Thyroid gland (tissue), 4 donors: ENCODE results near the gene ZNF2. TPM values are rescaled to one million over a fixed set of nuclear protein-coding genes. Genes with fewer than 3 reads are reported as not detected.
"Not testable (repeated sequence)": the region's sequence is repeated elsewhere in the genome, so short reads cannot be mapped to it uniquely, and the experiment has no call there.

Experiments
- DNase-seq, 2 donors: peaks; one replicate each; pipeline ENCODE4 v3.0.0-alpha.2; 2019
- H3K27ac ChIP-seq, 3 donors: fragments of 200-600 bp; sonication (generic); 1 replicate in 2 of 3; 2 replicates in 1 of 3; pipeline ENCODE4 v1.5.1; 2016 to 2019; ENCODE audit warnings: mild to moderate bottlenecking in 1 of 3, moderate library complexity in 1 of 3
- H3K27me3 ChIP-seq: fragments of 200-600 bp; sonication (generic); one replicate; pipeline ENCODE4 v1.5.1; 2019
- H3K36me3 ChIP-seq, 2 donors: fragments of 200-600 bp; sonication (generic); one replicate each; pipeline ENCODE4 v1.5.1; 2016 to 2019
- H3K4me1 ChIP-seq, 2 donors: fragments of 200-600 bp; sonication (generic); one replicate each; pipeline ENCODE4 v1.5.1; 2017 to 2019
- H3K4me3 ChIP-seq, 3 donors: fragments of 200-600 bp; sonication (generic); replicated peaks in 1 of 3; 1 replicate in 2 of 3; 2 replicates in 1 of 3; pipeline ENCODE4 v1.5.1; 2016; ENCODE audit warnings: mild to moderate bottlenecking in 1 of 3
- H3K9me3 ChIP-seq: fragments of 200-600 bp; sonication (generic); one replicate; pipeline ENCODE4 v1.5.1; 2017
- POLR2A ChIP-seq, 2 donors: fragments of 450-650 bp; IDR thresholded peaks; one replicate each; pipeline ENCODE4 v1.6.1; 2017; ENCODE audit warnings: antibody characterized with exemption in 2 of 2, mild to moderate bottlenecking in 2 of 2, moderate library complexity in 1 of 2
- WGBS, 2 donors: methylation state at CpG; one replicate each; pipeline ENCODE4 v1.1.5; 2017; 5-methylcytosine and 5-hydroxymethylcytosine counted together
- intact Hi-C: fragments of 100-400 bp; cut with DNase I; formaldehyde crosslinking; loops from one replicate; pipeline ENCODE4 v1.15.1; 2023
- total RNA-seq, 4 donors: library from RNA; depleted of rRNA; stranded (reverse); fragments of >200 nt; gene quantifications; one replicate each; pipeline ENCODE4 v1.2.3, GENCODE V29; 2016
- TF ChIP-seq, protein P1 (sequence below), 6 experiments: fragments of 200-600 bp in 3 of 6; fragments of 450-650 bp in 3 of 6; sonication (generic) in 3 of 6; IDR thresholded peaks; one replicate each; pipeline ENCODE4 v1.5.1; 2016 to 2019; ENCODE audit warnings: antibody characterized with exemption in 6 of 6, mild to moderate bottlenecking in 2 of 6, inconsistent platforms in 1 of 6, moderate library complexity in 1 of 6

Gene ZNF2
- total RNA-seq, 4 donors from 2014 or later, result 5.0 to 7.5 (median 5.7) TPM

DNA sequence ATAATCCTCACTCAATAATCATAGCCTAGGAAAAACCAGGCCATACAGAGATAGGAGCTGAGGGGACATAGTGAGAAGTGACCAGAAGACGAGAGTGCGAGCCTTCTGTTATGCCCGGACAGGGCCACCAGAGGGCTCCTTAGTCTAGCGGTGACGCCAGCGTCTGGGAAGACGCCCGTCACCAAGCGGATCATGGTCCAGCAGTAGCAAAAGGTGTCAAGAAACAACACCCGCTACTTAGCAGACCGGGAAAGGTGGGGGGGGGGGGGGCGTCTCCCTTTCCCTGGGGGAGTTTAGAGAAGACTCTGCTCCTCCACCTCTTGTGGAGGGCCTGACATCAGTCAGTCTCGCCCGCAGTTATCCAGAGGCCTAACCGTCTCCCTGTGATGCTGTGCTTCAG is 27.3 kb downstream of the ZNF2 start:
- intact Hi-C loops, result not testable (repeated sequence)

DNA sequence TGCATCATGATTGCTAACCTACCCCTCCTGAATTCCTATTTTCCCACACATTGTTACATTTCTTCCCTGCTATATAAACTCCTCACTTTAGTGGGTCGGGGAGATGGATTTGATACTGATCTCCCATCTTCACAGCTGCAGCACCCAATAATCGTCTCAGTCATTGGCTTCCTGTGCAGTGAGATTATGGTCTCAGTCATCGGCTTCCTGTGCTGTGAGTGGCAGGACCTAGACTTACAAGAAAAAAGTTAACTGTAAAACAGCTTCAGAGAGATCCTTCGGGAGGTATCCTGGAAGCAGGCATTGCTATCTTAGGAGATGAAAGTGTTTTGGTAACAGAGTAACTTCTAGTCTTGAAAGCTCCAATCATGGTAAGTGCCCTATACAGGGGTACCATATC is 38.3 kb downstream of the ZNF2 start:
- intact Hi-C loops, result no loop called here
- no peak overlapping the region for H3K4me3 ChIP-seq
- no peaks in the 10 kb centered on the region for H3K9me3 ChIP-seq
- no peaks in the 10 kb centered on the region for H3K36me3 ChIP-seq
- H3K27ac ChIP-seq, result no peak overlapping the region
- peaks cover 0 to 13% of the 10 kb centered on the region in 2 donors for H3K4me1 ChIP-seq
- TF ChIP-seq, protein P1, sequence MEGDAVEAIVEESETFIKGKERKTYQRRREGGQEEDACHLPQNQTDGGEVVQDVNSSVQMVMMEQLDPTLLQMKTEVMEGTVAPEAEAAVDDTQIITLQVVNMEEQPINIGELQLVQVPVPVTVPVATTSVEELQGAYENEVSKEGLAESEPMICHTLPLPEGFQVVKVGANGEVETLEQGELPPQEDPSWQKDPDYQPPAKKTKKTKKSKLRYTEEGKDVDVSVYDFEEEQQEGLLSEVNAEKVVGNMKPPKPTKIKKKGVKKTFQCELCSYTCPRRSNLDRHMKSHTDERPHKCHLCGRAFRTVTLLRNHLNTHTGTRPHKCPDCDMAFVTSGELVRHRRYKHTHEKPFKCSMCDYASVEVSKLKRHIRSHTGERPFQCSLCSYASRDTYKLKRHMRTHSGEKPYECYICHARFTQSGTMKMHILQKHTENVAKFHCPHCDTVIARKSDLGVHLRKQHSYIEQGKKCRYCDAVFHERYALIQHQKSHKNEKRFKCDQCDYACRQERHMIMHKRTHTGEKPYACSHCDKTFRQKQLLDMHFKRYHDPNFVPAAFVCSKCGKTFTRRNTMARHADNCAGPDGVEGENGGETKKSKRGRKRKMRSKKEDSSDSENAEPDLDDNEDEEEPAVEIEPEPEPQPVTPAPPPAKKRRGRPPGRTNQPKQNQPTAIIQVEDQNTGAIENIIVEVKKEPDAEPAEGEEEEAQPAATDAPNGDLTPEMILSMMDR (IDR thresholded peaks at IDR 0.05), result no peak
- TF ChIP-seq POLR2A (IDR thresholded peaks at IDR 0.05), result no peak
- WGBS, 2 donors, result 85 to 91% methylated on average over 4 of the region's 4 CpGs
- no peaks in the 10 kb centered on the region for H3K27me3 ChIP-seq
- no peak for DNase-seq

More for the DNA sequence above, 27.3 kb downstream of the ZNF2 start:
- H3K27me3 ChIP-seq, H3K36me3 ChIP-seq, H3K4me3 ChIP-seq, H3K4me1 ChIP-seq, H3K9me3 ChIP-seq, H3K27ac ChIP-seq: not testable (repeated sequence)
- WGBS, 2 donors, result 16 to 17% methylated on average over 14 to 15 of the region's 15 CpGs
- peak; percentile 70 to 72 for DNase-seq
- TF ChIP-seq, protein P1 (IDR thresholded peaks at IDR 0.05), result peak in 4 of 6 experiments; percentile 57 to 70 (median 64)

DNA sequence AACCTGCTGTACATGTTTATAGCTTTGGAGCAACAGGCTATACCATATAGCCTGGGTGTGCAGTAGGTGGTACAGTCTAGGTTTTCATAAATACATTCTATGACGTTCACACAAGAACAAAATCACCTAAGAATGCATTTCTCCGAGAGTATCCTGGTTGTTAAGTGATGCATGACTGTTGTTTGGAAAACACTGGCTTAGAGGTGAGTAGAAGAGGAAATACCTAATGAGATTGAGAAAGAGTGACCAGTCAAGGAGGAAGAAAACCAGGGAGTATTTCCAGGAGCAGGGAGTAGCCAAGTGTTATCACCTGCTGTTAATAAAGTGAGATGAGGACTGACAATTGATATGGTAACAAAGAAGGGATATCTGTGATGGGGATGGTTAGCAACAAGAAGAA is 38.8 kb downstream of the ZNF2 start:
- Histone ChIP-seq H3K4me1 (peaks cover 0 to 13% of the 10 kb centered on the region in 2 donors), H3K36me3 (no peaks in the 10 kb centered on the region), H3K4me3 (no peak overlapping the region), H3K9me3 (no peaks in the 10 kb centered on the region), H3K27me3 (no peaks in the 10 kb centered on the region), H3K27ac (no peak overlapping the region)
- intact Hi-C loops, result no loop called here
- TF ChIP-seq POLR2A (IDR thresholded peaks at IDR 0.05), result no peak
- TF ChIP-seq, protein P1 (IDR thresholded peaks at IDR 0.05), result no peak
- WGBS, 2 donors, result 31 to 38% methylated on average over 2 of the region's 2 CpGs
- no peak for DNase-seq

DNA sequence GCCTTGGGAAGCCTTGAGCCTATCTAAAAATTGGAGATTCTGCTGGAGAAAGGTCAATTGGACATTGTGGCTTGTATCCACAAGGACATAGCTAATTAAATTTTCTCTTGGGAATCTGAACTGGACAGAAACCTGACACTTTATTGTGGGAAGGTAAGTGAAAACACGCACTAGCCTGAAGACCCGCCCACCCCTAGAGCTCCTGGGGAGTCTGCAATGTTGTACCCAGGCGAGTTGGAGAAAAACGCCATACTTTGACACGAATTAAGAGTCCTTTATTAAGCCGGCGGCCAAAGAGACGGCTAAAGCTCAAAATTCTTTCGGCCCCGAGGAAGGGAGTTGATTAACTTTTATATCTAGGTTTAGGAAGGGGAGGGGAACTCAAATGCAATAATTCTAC is 40.5 kb downstream of the ZNF2 start:
- TF ChIP-seq POLR2A (IDR thresholded peaks at IDR 0.05), result no peak
- TF ChIP-seq, protein P1 (IDR thresholded peaks at IDR 0.05), result no peak
- Histone ChIP-seq H3K9me3 (no peaks in the 10 kb centered on the region), H3K36me3 (peaks cover 0 to 8% of the 10 kb centered on the region in 2 donors), H3K27me3 (no peaks in the 10 kb centered on the region), H3K4me1 (peaks cover 0 to 13% of the 10 kb centered on the region in 2 donors), H3K27ac (no peak overlapping the region), H3K4me3 (no peak overlapping the region)
- DNase-seq, result no peak
- intact Hi-C loops, result no loop called here
- WGBS, 2 donors, result 40 to 54% methylated on average over 10 of the region's 10 CpGs

DNA sequence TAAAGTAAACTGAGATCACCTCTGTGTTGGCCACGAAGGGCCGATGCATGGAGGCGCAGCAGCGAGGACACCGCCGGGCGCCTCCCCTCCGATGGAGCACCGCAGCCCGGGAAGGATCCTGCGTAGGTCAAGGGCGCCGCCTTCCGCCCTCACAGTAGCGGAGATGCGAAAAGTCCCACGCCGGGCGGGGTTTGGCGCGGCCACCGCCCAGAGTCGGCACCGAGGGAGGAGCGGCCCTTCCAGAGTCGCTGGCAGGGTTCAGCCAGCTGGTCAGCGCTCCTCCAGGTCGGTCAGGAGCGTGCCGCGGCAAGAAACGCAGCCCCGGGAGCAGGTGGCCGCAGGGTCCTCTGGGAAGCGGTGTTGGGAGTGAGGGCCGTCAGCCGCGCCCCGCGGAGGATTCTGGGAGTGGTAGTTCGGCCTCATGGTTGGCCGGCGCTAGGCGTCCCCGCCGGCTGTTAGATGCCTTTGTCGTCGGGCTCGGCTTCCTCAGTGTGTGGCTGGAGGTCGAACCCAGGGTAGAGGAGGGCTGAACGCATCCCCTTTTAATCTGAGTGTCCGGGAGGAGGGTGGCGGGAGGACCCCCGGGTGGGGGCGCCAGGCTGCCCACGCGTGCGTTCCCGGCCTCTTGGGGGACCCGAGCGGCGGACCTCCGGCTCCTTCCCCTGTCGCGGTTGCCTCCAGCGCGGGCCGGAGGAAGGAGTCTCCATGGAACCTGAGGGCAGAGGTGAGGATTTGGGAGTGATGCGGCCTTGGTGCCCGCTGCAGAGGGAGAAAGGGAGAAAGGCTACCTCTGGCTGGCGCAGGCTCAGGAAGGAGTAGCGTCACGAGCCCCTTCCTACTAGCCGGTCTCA is 41.7 kb downstream of the ZNF2 start, which contains the start of gene ZNF892:
Gene ZNF892, plus strand, starts transcription at position 411 of the 851 bp plus-strand sequence. Its CDS starts 295 bp downstream, at position 706.
- peaks cover 12 to 20% of the 10 kb centered on the region in 2 donors for H3K36me3 ChIP-seq
- TF ChIP-seq POLR2A (IDR thresholded peaks at IDR 0.05), result peak in 1 of 2 donors; percentile 78
- TF ChIP-seq, protein P1 (IDR thresholded peaks at IDR 0.05), result peak in 4 of 6 experiments; percentile 15 to 56 (median 39)
- peaks cover 0 to 13% of the 10 kb centered on the region in 2 donors for H3K4me1 ChIP-seq
- H3K27ac ChIP-seq, result peak within 1 kb of the TSS; percentile 81 to 86 (median 83)
- no peaks in the 10 kb centered on the region for H3K27me3 ChIP-seq
- DNase-seq, result peak; percentile 94
- 0 to 1% methylated on average over 25 to 43 of the region's 74 CpGs for WGBS, 2 donors
- intact Hi-C loops, result no loop called here
- no peaks in the 10 kb centered on the region for H3K9me3 ChIP-seq
- peak within 1 kb of the TSS; percentile 52 to 97 (median 73) for H3K4me3 ChIP-seq
